VCaP (cell line): ENCODE measurements around the gene ZIC5.
A peak's percentile ranks its signal among the peaks of the same experiment; 100 is the strongest.
"Not testable (repeated sequence)": the region's sequence is repeated elsewhere in the genome, so short reads cannot be mapped to it uniquely, and the experiment has no call there.

Experiments
- H3K27ac ChIP-seq: fragments of 450-650 bp; 2 replicates; pipeline ENCODE4 v1.5.1; 2017
- TF ChIP-seq, protein P1 (sequence below): fragments of 450-650 bp; conservative IDR thresholded peaks from 2 replicates; pipeline ENCODE4 v1.5.1; 2017; ENCODE audit warnings: mild to moderate bottlenecking, moderate library complexity

ZIC5 gene

GRCh38 chr13:99949679-99950413 lies 21.7 kb downstream of the ZIC5 start:
- TF ChIP-seq, protein P1, sequence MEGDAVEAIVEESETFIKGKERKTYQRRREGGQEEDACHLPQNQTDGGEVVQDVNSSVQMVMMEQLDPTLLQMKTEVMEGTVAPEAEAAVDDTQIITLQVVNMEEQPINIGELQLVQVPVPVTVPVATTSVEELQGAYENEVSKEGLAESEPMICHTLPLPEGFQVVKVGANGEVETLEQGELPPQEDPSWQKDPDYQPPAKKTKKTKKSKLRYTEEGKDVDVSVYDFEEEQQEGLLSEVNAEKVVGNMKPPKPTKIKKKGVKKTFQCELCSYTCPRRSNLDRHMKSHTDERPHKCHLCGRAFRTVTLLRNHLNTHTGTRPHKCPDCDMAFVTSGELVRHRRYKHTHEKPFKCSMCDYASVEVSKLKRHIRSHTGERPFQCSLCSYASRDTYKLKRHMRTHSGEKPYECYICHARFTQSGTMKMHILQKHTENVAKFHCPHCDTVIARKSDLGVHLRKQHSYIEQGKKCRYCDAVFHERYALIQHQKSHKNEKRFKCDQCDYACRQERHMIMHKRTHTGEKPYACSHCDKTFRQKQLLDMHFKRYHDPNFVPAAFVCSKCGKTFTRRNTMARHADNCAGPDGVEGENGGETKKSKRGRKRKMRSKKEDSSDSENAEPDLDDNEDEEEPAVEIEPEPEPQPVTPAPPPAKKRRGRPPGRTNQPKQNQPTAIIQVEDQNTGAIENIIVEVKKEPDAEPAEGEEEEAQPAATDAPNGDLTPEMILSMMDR, result no peak
- peak overlapping the region; percentile 42 for H3K27ac ChIP-seq

DNA sequence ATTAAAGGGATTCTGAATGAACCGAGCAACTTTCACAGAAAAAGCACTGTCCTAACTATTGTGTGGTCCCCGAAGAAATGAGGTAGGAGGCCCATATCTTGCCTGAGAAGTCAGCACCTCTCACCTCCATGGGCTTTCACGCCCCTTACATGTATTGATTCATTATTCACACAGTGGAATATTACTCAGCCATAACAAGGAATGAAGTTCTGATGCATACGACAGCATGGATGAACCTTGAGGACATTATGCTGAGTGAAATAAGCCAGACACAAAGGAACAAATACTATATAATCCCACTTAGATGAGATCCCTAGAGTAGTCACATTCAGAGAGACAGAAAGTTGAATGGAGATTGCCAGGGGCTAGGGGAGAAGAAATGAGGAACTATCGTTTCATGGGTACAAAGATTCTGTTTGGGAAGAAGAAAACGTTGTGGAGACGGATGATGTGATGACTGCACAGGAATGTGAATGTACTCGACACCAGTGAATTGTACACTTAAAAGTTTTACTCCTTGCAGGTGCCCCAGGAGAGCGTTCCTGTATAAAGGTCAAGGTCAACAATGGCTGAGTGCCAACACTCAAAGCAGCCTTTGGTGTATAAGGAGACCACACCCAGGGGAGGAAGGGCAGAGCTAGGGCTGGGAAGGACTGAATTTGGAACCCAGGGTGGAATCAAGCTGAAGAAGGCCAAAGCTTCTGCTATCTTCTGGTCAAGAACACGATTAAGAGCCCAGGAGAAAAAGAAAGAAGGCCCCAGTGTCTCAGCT lies 22.5 kb downstream of the ZIC5 start:
- H3K27ac ChIP-seq, result no peak overlapping the region

DNA sequence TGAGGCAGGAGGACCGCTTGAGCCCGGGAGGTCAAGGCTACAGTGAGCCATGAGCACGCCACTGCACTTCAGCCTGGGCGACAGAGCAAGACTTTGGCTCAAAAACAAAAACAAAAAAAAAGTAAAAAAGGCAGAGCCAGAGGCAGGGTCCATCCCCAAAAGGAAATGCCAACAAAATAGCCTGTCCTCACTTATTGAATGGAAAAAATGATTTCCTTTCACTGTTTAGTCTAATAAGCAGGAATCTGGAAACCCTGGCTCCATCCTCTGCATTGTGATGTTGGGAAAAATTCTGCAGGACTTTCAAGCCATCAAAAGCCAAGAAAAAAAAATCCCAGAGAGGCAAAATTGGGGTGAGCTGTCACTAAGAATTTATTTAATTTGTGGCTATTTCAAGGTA lies 23.2 kb downstream of the ZIC5 start:
- H3K27ac ChIP-seq, result no peak overlapping the region
- TF ChIP-seq, protein P1, result no peak

More for the DNA sequence above, 22.5 kb downstream of the ZIC5 start:
- TF ChIP-seq, protein P1, result no peak

GRCh38 chr13:99947666-99948065 lies 23.9 kb downstream of the ZIC5 start:
- TF ChIP-seq, protein P1, result no peak
- H3K27ac ChIP-seq, result no peak overlapping the region

DNA sequence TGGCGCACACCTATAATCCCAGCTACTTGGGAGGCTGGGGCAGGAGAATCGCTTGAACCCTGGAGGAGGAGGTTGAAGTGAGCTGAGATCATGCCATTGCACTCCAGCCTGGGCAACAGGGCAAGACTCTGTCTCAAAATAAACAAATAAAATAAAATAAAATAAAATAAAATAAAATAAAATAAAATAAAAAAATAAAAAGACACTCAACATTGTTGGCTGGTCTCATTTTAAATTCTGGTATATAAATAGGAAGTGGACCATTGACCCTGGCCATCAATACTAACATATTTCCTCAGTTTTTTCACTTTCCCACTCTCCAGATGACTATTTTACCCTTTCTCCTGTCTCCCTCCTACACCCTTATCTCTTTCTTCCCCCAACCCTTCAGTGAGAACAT lies 26.1 kb downstream of the ZIC5 start:
- H3K27ac ChIP-seq, result not testable (repeated sequence)

GRCh38 chr13:99944606-99945005 lies 27.0 kb downstream of the ZIC5 start:
- TF ChIP-seq, protein P1, result no peak

DNA sequence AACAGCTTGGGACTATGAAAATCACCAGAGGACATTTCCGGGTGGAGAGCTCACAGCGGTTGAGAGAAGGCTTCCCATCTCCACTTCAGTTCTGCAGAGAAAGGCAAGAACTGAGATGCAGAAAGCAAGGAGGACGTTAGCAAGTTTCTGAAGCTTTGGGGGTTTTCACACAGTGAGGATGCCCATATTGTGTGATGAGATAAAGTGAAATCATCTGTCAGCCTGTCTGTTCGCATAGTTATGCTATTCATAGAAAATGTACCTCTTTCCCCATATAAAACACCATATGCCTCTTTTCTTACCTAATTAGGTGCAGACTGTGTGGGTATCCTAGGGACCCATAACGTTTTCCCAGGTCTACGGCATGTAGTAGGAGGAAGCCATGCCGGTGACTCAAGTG lies 27.5 kb downstream of the ZIC5 start:
- TF ChIP-seq, protein P1, result no peak
- H3K27ac ChIP-seq, result no peak overlapping the region

More at GRCh38 chr13:99944606-99945005, 27.0 kb downstream of the ZIC5 start:
- H3K27ac ChIP-seq, result no peak overlapping the region

DNA sequence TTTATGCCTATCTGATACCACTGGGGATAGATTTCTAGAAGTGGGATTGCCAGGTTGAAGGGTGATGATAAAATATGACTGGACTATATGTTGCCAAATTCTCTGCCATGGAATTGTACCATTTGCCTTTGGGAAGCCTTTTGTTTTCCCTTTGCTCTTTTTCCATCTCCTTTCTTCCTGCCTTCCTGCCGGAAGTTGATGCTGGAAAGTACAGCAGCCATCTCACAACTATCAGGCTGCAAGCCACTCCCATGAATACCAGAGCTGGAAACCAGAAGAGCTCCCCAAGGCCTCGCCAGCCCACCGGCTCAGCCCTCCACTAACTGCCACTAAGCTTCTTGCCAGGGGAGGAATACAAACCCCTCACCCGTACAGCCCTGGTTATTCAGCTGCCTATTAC lies 29.7 kb downstream of the ZIC5 start:
- TF ChIP-seq, protein P1, result no peak
- no peak overlapping the region for H3K27ac ChIP-seq
